ENCODE results near the gene MAPKAPK2.

MAPKAPK2 gene

GRCh38 chr1:206766251-206766856, 81.6 kb downstream of the MAPKAPK2 start:
- DNase-seq (ENCODE audit: insufficient read length, low spot score) (no peak), FAIRE-seq (peak; percentile 93)
- TF ChIP-seq POLR2A (IDR thresholded peaks at IDR 0.05; ENCODE audit: low read depth, low read length): no peak
- TF ChIP-seq POU2F2 (IDR thresholded peaks at IDR 0.05; ENCODE audit: low read depth, low read length): no peak; the same call in 1 of the 2 replicates
- TF ChIP-seq POLR2AphosphoS5 (IDR thresholded peaks at IDR 0.05; ENCODE audit: low read depth, low read length): no peak
- TF ChIP-seq SPI1 (IDR thresholded peaks at IDR 0.05; ENCODE audit: low read depth, low read length): peak; percentile 68

GRCh38 chr1:206768472-206769303, 84.0 kb downstream of the MAPKAPK2 start:
- FAIRE-seq (no peak), DNase-seq (ENCODE audit: insufficient read length, low spot score) (no peak)
- no peak for TF ChIP-seq TAF1 (IDR thresholded peaks at IDR 0.05; ENCODE audit: low read depth, low read length)
- TF ChIP-seq POLR2AphosphoS5 (IDR thresholded peaks at IDR 0.05; ENCODE audit: low read depth, low read length): no peak
- TF ChIP-seq PAX5 (IDR thresholded peaks at IDR 0.05; ENCODE audit: insufficient read depth, low read length, severe bottlenecking): no peak
- no peak for TF ChIP-seq SPI1 (IDR thresholded peaks at IDR 0.05; ENCODE audit: low read depth, low read length)
- TF ChIP-seq POLR2A (IDR thresholded peaks at IDR 0.05; ENCODE audit: low read depth, low read length): no peak
- TF ChIP-seq POU2F2 (IDR thresholded peaks at IDR 0.05; ENCODE audit: low read depth, low read length): no peak

- DNase-seq (ENCODE audit: insufficient read length, low spot score) (peak; percentile 57), FAIRE-seq (peak; percentile 98)
These were observed 84.6 kb downstream of the MAPKAPK2 start for GRCh38 chr1:206769304-206769731.

GRCh38 chr1:206770531-206771337, 86.0 kb downstream of the MAPKAPK2 start, which contains the start of gene IL19:
Gene IL19 (plus strand): TSS chr1:206770773. CDS start chr1:206836663, 65,890 bp downstream.
- DNase-seq (ENCODE audit: insufficient read length, low spot score): no peak
- peak; percentile 85 for FAIRE-seq
- TF ChIP-seq POLR2A (IDR thresholded peaks at IDR 0.05; ENCODE audit: low read depth, low read length) (peak; percentile 74; the same call in 1 of the 2 replicates), POLR2AphosphoS5 (IDR thresholded peaks at IDR 0.05; ENCODE audit: low read depth, low read length) (peak; percentile 65; the same call in 1 of the 2 replicates), PAX5 (IDR thresholded peaks at IDR 0.05; ENCODE audit: insufficient read depth, low read length, severe bottlenecking) (no peak), TAF1 (IDR thresholded peaks at IDR 0.05; ENCODE audit: low read depth, low read length) (no peak), SPI1 (IDR thresholded peaks at IDR 0.05; ENCODE audit: low read depth, low read length) (peak; percentile 85), POU2F2 (IDR thresholded peaks at IDR 0.05; ENCODE audit: low read depth, low read length) (peak; percentile 83)

More at GRCh38 chr1:206769304-206769731, 84.6 kb downstream of the MAPKAPK2 start:
- peak; percentile 70; the same call in 1 of the 2 replicates for TF ChIP-seq POU2F2 (IDR thresholded peaks at IDR 0.05; ENCODE audit: low read depth, low read length)
- no peak for TF ChIP-seq TAF1 (IDR thresholded peaks at IDR 0.05; ENCODE audit: low read depth, low read length)
- peak; percentile 60 for TF ChIP-seq PAX5 (IDR thresholded peaks at IDR 0.05; ENCODE audit: insufficient read depth, low read length, severe bottlenecking)
- TF ChIP-seq POLR2AphosphoS5 (IDR thresholded peaks at IDR 0.05; ENCODE audit: low read depth, low read length): no peak
- no peak for TF ChIP-seq SPI1 (IDR thresholded peaks at IDR 0.05; ENCODE audit: low read depth, low read length)
- TF ChIP-seq POLR2A (IDR thresholded peaks at IDR 0.05; ENCODE audit: low read depth, low read length): no peak

- FAIRE-seq (no peak), DNase-seq (ENCODE audit: insufficient read length, low spot score) (no peak)
- TF ChIP-seq TAF1 (IDR thresholded peaks at IDR 0.05; ENCODE audit: low read depth, low read length): no peak
- no peak for TF ChIP-seq POLR2AphosphoS5 (IDR thresholded peaks at IDR 0.05; ENCODE audit: low read depth, low read length)
- no peak for TF ChIP-seq SPI1 (IDR thresholded peaks at IDR 0.05; ENCODE audit: low read depth, low read length)
- no peak for TF ChIP-seq PAX5 (IDR thresholded peaks at IDR 0.05; ENCODE audit: insufficient read depth, low read length, severe bottlenecking)
- TF ChIP-seq POLR2A (IDR thresholded peaks at IDR 0.05; ENCODE audit: low read depth, low read length): no peak
- TF ChIP-seq POU2F2 (IDR thresholded peaks at IDR 0.05; ENCODE audit: low read depth, low read length): no peak
These were observed 86.6 kb downstream of the MAPKAPK2 start for GRCh38 chr1:206771338-206771692.

GRCh38 chr1:206772243-206772937, 87.7 kb downstream of the MAPKAPK2 start, which contains the start of gene IL10:
Gene IL10 (minus strand): TSS chr1:206772494. CDS start chr1:206772435, 59 bp downstream.
- FAIRE-seq: peak; percentile 73
- DNase-seq (ENCODE audit: insufficient read length, low spot score): no peak
- TF ChIP-seq POLR2AphosphoS5 (IDR thresholded peaks at IDR 0.05; ENCODE audit: low read depth, low read length) (0 out of 2 replicates have a peak, but pooled peaks have one; percentile 25), PAX5 (IDR thresholded peaks at IDR 0.05; ENCODE audit: insufficient read depth, low read length, severe bottlenecking) (no peak), POLR2A (IDR thresholded peaks at IDR 0.05; ENCODE audit: low read depth, low read length) (no peak), POU2F2 (IDR thresholded peaks at IDR 0.05; ENCODE audit: low read depth, low read length) (no peak)

- DNase-seq (ENCODE audit: insufficient read length, low spot score): no peak
- no peak for FAIRE-seq
- no peak for TF ChIP-seq POLR2AphosphoS5 (IDR thresholded peaks at IDR 0.05; ENCODE audit: low read depth, low read length)
- TF ChIP-seq SPI1 (IDR thresholded peaks at IDR 0.05; ENCODE audit: low read depth, low read length): peak; percentile 95
- TF ChIP-seq TAF1 (IDR thresholded peaks at IDR 0.05; ENCODE audit: low read depth, low read length): no peak
These were observed 89.4 kb downstream of the MAPKAPK2 start for GRCh38 chr1:206774093-206774492.

- DNase-seq (ENCODE audit: insufficient read length, low spot score): no peak
- TF ChIP-seq SPI1 (IDR thresholded peaks at IDR 0.05; ENCODE audit: low read depth, low read length) (no peak), POU2F2 (IDR thresholded peaks at IDR 0.05; ENCODE audit: low read depth, low read length) (peak; percentile 89; the same call in 1 of the 2 replicates)
- peak; percentile 67 for FAIRE-seq
These were observed 91.5 kb downstream of the MAPKAPK2 start for GRCh38 chr1:206776229-206776628.
